ENCODE measurements around the gene ASB18.

Gene ASB18

GRCh38 chr2:236265675-236266074 is 1.5 kb upstream of the ASB18 start:
- TF ChIP-seq CTCF (IDR thresholded peaks at IDR 0.05; ENCODE audit: low read depth, low read length, missing control alignments) = no peak
- no peak for DNase-seq (ENCODE audit: low read depth)
- H3K4me3 ChIP-seq (ENCODE audit: low read depth, low read length) = no peak overlapping the region

GRCh38 chr2:236262238-236262637 is 2.0 kb downstream of the ASB18 start:
- TF ChIP-seq CTCF (IDR thresholded peaks at IDR 0.05; ENCODE audit: low read depth, low read length, missing control alignments) = no peak
- no peak for DNase-seq (ENCODE audit: low read depth)
- no peak overlapping the region for H3K4me3 ChIP-seq (ENCODE audit: low read depth, low read length)

GRCh38 chr2:236261452-236261851 is 2.8 kb downstream of the ASB18 start:
- DNase-seq (ENCODE audit: low read depth) = no peak
- no peak overlapping the region for H3K4me3 ChIP-seq (ENCODE audit: low read depth, low read length)
- no peak for TF ChIP-seq CTCF (IDR thresholded peaks at IDR 0.05; ENCODE audit: low read depth, low read length, missing control alignments)

- DNase-seq (ENCODE audit: low read depth) = no peak
- H3K4me3 ChIP-seq (ENCODE audit: low read depth, low read length) = no peak overlapping the region
- TF ChIP-seq CTCF (IDR thresholded peaks at IDR 0.05; ENCODE audit: low read depth, low read length, missing control alignments) = no peak
Measured at GRCh38 chr2:236259371-236259770, 4.8 kb downstream of the ASB18 start.

- no peak overlapping the region for H3K4me3 ChIP-seq (ENCODE audit: low read depth, low read length)
- no peak for TF ChIP-seq CTCF (IDR thresholded peaks at IDR 0.05; ENCODE audit: low read depth, low read length, missing control alignments)
- no peak for DNase-seq (ENCODE audit: low read depth)
Measured at GRCh38 chr2:236257575-236257974, 6.6 kb downstream of the ASB18 start.

- no peak overlapping the region for H3K4me3 ChIP-seq (ENCODE audit: low read depth, low read length)
- no peak for TF ChIP-seq CTCF (IDR thresholded peaks at IDR 0.05; ENCODE audit: low read depth, low read length, missing control alignments)
- no peak for DNase-seq (ENCODE audit: low read depth)
Measured at GRCh38 chr2:236257136-236257535, 7.1 kb downstream of the ASB18 start.

GRCh38 chr2:236256366-236256985 is 7.7 kb downstream of the ASB18 start:
- TF ChIP-seq CTCF (IDR thresholded peaks at IDR 0.05; ENCODE audit: low read depth, low read length, missing control alignments) = no peak
- H3K4me3 ChIP-seq (ENCODE audit: low read depth, low read length) = no peak overlapping the region
- no peak for DNase-seq (ENCODE audit: low read depth)

Measured in GM12864 (cell line).